ENCODE results near the gene CLEC18C.
"Not testable (repeated sequence)": the region's sequence is repeated elsewhere in the genome, so short reads cannot be mapped to it uniquely, and the experiment has no call there.

- not testable (repeated sequence) for TF ChIP-seq EZH2 (optimal IDR thresholded peaks at IDR 0.05; ENCODE audit: low read depth, low read length); CTCF (IDR thresholded peaks at IDR 0.05; ENCODE audit: low read length)
Observed at GRCh38 chr16:70173916-70174315, 329 bp downstream of the CLEC18C start.

All from MM.1S (cell line).